ENCODE data around the gene TLE5.

DNA sequence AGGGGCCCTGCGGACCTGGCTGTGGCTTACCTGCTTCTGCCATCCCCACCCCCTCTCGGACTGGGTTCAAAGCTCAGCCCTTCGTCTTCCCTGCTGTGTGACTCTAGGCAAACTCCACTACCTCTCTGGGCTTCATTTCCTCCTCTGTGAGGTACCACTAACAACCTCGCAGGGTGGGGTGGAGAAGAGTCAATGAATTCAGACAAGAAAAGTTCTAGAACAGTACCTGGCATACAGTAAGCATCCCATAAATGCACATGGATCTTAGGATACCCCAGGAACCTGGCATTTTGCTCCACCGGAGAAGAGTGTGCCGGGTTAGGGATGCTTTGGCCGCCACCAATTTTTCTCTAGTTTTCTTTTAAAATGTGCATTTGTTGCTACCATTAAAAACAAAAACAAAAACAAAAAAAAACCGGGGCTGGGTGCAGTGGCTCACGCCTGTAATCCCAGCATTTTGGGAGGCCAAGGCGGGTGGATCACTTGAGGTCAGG lies 3.4 kb downstream of the TLE5 start:
- TF ChIP-seq, protein P1, sequence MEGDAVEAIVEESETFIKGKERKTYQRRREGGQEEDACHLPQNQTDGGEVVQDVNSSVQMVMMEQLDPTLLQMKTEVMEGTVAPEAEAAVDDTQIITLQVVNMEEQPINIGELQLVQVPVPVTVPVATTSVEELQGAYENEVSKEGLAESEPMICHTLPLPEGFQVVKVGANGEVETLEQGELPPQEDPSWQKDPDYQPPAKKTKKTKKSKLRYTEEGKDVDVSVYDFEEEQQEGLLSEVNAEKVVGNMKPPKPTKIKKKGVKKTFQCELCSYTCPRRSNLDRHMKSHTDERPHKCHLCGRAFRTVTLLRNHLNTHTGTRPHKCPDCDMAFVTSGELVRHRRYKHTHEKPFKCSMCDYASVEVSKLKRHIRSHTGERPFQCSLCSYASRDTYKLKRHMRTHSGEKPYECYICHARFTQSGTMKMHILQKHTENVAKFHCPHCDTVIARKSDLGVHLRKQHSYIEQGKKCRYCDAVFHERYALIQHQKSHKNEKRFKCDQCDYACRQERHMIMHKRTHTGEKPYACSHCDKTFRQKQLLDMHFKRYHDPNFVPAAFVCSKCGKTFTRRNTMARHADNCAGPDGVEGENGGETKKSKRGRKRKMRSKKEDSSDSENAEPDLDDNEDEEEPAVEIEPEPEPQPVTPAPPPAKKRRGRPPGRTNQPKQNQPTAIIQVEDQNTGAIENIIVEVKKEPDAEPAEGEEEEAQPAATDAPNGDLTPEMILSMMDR (IDR thresholded peaks at IDR 0.05): no peak
- no peak for TF ChIP-seq EP300 (IDR thresholded peaks at IDR 0.05)

Measured in suprapubic skin (tissue), 3 donors.